KMS-11 (cell line): ENCODE data around the gene PPP2R5B.

Experiments used
- H2AFZ ChIP-seq: fragments of 200-600 bp; sonication (generic); 2 replicates; pipeline ENCODE4 v1.6.1; 2016; ENCODE audit warnings: antibody characterized with exemption, mixed run types, low read depth
- H3K27ac ChIP-seq: fragments of 200-600 bp; sonication (generic); 2 replicates; pipeline ENCODE4 v1.6.1; 2016; ENCODE audit warnings: mild to moderate bottlenecking, mixed run types
- H3K27me3 ChIP-seq: fragments of 200-600 bp; sonication (generic); 2 replicates; pipeline ENCODE4 v1.6.1; 2017; ENCODE audit warnings: mild to moderate bottlenecking, low read depth, mixed run types, moderate library complexity; ENCODE audit not compliant: insufficient read depth
- H3K36me3 ChIP-seq: fragments of 200-600 bp; sonication (generic); 2 replicates; pipeline ENCODE4 v1.6.1; 2017; ENCODE audit warnings: mild to moderate bottlenecking, mixed run types; ENCODE audit not compliant: insufficient read depth
- H3K4me1 ChIP-seq: fragments of 200-600 bp; sonication (generic); 2 replicates; pipeline ENCODE4 v1.6.1; 2016; ENCODE audit warnings: mild to moderate bottlenecking, low read depth, mixed run types; ENCODE audit not compliant: poor library complexity, severe bottlenecking
- H3K4me2 ChIP-seq: fragments of 200-600 bp; sonication (generic); 2 replicates; pipeline ENCODE4 v1.7.0; 2016; ENCODE audit warnings: mild to moderate bottlenecking, mixed run types
- H3K4me3 ChIP-seq: fragments of 200-600 bp; sonication (generic); IDR thresholded peaks from 2 replicates; pipeline ENCODE4 v1.6.1; 2017; ENCODE audit warnings: low read depth, low read length, mixed read lengths; ENCODE audit not compliant: insufficient read depth
- H3K79me2 ChIP-seq: fragments of 200-600 bp; sonication (generic); 2 replicates; pipeline ENCODE4 v1.6.1; 2016; ENCODE audit warnings: low read depth, mixed run types; ENCODE audit not compliant: insufficient read depth
- H3K9ac ChIP-seq: fragments of 200-600 bp; sonication (generic); 2 replicates; pipeline ENCODE4 v1.6.1; 2016; ENCODE audit warnings: mild to moderate bottlenecking, mixed run types
- H4K20me1 ChIP-seq: fragments of 200-600 bp; sonication (generic); 2 replicates; pipeline ENCODE4 v1.6.1; 2016; ENCODE audit warnings: mild to moderate bottlenecking, mixed run types; ENCODE audit not compliant: insufficient read depth
- TF ChIP-seq, protein P1 (sequence below): fragments of 200-600 bp; sonication (generic); conservative IDR thresholded peaks from 2 replicates; pipeline ENCODE4 v1.6.1; 2017; ENCODE audit warnings: low read depth, mild to moderate bottlenecking, antibody characterized with exemption, low read length, moderate library complexity, mixed read lengths

Gene PPP2R5B

GRCh38 chr11:64906314-64906635 is 18.2 kb upstream of the PPP2R5B start:
- Histone ChIP-seq H3K27ac (no peak overlapping the region), H3K36me3 (no peaks in the 10 kb centered on the region), H3K9ac (no peak overlapping the region), H3K4me3 (no peak overlapping the region), H3K79me2 (no peaks in the 10 kb centered on the region), H3K27me3 (no peaks in the 10 kb centered on the region), H2AFZ (no peak overlapping the region), H4K20me1 (no peaks in the 10 kb centered on the region), H3K4me1 (no peaks in the 10 kb centered on the region), H3K4me2 (no peak overlapping the region)
- TF ChIP-seq, protein P1, sequence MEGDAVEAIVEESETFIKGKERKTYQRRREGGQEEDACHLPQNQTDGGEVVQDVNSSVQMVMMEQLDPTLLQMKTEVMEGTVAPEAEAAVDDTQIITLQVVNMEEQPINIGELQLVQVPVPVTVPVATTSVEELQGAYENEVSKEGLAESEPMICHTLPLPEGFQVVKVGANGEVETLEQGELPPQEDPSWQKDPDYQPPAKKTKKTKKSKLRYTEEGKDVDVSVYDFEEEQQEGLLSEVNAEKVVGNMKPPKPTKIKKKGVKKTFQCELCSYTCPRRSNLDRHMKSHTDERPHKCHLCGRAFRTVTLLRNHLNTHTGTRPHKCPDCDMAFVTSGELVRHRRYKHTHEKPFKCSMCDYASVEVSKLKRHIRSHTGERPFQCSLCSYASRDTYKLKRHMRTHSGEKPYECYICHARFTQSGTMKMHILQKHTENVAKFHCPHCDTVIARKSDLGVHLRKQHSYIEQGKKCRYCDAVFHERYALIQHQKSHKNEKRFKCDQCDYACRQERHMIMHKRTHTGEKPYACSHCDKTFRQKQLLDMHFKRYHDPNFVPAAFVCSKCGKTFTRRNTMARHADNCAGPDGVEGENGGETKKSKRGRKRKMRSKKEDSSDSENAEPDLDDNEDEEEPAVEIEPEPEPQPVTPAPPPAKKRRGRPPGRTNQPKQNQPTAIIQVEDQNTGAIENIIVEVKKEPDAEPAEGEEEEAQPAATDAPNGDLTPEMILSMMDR, result no peak

DNA sequence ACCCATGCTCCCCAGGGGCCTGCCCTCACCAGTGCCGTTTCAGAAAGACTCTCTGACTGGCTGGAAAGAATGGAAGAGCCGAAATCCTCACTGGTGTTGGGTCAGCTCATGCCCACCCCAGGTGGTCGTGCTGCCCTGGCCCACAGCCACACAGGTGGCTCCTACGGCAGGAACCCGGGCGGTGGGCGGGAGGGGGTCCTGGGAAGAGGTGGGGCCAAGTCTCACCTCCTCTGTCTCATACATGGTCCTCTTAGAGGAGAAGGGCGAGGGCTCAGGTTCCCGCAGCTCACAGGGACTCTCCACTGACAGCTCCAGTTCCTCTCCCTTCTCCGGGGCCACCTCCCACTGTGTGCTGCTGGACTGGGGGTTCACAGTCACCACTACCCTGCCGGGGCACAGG is 15.7 kb upstream of the PPP2R5B start:
- H3K4me2 ChIP-seq, result no peak overlapping the region
- no peak overlapping the region for H3K27ac ChIP-seq
- no peaks in the 10 kb centered on the region for H3K36me3 ChIP-seq
- H3K27me3 ChIP-seq, result no peaks in the 10 kb centered on the region
- H2AFZ ChIP-seq, result no peak overlapping the region
- TF ChIP-seq, protein P1, result no peak
- H3K79me2 ChIP-seq, result no peaks in the 10 kb centered on the region
- H3K4me3 ChIP-seq, result no peak overlapping the region
- H4K20me1 ChIP-seq, result no peaks in the 10 kb centered on the region
- no peaks in the 10 kb centered on the region for H3K4me1 ChIP-seq
- no peak overlapping the region for H3K9ac ChIP-seq

DNA sequence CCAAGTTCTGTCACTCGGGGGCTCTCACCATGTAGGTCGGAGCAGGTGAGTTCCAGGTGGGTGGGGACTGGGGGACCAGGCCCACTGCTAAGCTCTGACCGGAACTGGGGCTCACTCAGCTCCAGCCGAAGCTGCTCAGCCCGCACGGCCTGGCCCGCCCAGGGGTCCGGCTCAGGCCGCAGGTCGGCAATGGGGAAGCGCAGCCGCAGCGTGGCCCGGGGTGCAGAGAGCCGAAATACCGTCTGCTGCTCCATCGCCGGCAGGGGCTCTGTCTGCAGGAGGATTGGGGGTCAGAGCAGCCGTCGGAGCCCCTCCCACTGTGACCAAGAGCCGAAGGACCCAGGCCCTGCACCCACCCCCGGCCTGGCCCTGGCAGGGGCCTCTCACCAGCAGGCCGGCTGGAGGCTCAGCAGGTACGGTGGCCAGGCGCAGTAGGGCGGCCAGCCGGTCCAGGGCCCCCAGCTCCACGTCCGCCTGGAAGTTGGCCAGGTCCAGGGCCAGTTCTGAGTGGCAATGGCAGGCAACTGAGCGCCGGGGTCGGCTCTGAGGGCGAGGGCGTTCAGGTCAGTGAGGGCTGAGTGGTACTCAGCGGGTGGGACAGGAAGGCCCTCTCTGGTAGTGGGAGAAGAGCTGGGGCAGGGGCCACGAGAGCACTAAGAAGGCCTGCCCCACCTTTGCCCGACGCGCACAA is 14.7 kb upstream of the PPP2R5B start:
- TF ChIP-seq, protein P1, result no peak
- Histone ChIP-seq H3K27me3 (no peaks in the 10 kb centered on the region), H3K79me2 (no peaks in the 10 kb centered on the region), H3K4me1 (no peaks in the 10 kb centered on the region), H3K9ac (no peak overlapping the region), H3K4me3 (no peak overlapping the region), H3K36me3 (no peaks in the 10 kb centered on the region), H2AFZ (no peak overlapping the region), H3K27ac (no peak overlapping the region), H4K20me1 (no peaks in the 10 kb centered on the region), H3K4me2 (no peak overlapping the region)

DNA sequence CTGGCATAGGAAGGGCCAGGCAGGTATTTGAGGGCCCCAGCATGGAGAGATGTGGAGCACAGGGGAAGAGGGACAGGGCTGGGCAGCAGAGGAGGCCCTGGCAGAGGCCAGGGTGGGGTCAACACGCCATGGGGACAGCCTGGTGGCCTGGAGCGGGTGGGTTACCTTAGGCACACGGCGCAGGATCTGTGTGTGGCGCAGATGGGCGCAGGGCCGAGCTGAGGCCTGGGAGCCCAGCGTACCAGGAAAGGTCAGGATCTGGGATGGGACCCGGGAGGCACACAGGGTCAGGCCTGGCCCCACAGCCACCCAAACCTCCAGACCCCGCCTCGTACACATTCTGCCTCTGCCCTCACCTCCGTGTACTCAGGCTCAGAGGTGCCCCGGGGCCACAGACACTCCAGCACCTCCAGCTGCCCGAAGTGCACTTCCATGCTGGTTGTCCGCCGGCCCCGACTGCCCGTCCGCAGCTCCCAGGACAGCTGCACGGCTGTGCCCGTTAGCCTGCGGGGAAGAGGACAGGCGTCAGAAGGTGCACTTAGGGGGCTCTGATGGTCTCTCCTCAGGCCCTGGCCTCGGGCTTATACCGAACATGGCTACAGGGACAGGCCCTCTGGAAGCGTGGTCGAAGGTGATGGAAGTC is 13.9 kb upstream of the PPP2R5B start:
- no peak overlapping the region for H3K27ac ChIP-seq
- no peak overlapping the region for H3K9ac ChIP-seq
- no peaks in the 10 kb centered on the region for H4K20me1 ChIP-seq
- TF ChIP-seq, protein P1, result no peak
- no peak overlapping the region for H3K4me3 ChIP-seq
- no peaks in the 10 kb centered on the region for H3K79me2 ChIP-seq
- H3K27me3 ChIP-seq, result no peaks in the 10 kb centered on the region
- no peaks in the 10 kb centered on the region for H3K36me3 ChIP-seq
- no peak overlapping the region for H3K4me2 ChIP-seq
- H3K4me1 ChIP-seq, result peaks cover 3% of the 10 kb centered on the region
- no peak overlapping the region for H2AFZ ChIP-seq
